Measurements from ENCODE around the gene UBE2J2. TPM values are rescaled to one million over a fixed set of nuclear protein-coding genes. Genes with fewer than 3 reads are reported as not detected.
A peak's percentile ranks its signal among the peaks of the same experiment; 100 is the strongest.

The UBE2J2 gene
- total RNA-seq, 1 donor: 32.6 TPM

DNA sequence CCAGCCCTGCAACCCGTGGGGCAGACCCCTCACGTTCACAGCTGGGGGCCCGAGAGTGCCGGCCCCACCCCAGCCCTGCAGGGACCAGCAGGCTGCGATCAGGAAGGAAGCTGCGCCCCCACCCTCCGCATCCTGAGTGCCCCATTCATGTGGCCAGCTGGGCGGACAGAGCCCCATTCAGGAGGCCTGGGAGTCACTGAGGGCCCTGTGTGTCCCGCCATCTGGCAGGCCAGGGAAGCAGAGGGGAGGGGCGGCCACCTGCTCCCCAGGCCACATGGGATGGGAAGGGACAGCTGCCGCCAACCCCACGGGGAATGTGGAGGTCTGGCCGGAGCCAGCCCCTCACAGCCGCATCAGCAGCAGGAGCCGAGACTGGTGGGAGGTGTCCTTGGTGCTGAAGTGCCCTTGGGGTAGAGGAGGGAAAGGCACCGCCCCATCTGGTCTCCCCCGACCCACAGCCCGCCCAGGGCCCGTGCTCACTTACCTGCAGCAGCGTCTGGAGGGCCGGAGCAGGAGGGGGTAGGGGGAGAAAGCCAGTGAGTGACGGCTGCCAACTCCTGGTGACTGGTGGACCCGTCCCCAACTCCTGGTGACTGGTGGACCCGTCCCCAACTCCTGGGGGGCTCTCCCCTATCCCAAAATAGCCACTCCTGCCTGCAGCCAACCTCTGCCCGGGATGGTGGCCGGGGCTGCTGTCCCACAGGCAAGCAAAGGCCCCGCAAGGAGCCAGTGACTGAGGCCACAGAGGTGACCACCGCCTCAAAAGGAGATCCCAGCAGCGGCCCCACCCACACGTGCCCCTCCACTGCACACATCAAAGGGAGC is 25.4 kb upstream of the UBE2J2 start:
- H3K36me3 ChIP-seq (ENCODE audit: insufficient read depth, low read length): peaks cover 3% of the 10 kb centered on the region

DNA sequence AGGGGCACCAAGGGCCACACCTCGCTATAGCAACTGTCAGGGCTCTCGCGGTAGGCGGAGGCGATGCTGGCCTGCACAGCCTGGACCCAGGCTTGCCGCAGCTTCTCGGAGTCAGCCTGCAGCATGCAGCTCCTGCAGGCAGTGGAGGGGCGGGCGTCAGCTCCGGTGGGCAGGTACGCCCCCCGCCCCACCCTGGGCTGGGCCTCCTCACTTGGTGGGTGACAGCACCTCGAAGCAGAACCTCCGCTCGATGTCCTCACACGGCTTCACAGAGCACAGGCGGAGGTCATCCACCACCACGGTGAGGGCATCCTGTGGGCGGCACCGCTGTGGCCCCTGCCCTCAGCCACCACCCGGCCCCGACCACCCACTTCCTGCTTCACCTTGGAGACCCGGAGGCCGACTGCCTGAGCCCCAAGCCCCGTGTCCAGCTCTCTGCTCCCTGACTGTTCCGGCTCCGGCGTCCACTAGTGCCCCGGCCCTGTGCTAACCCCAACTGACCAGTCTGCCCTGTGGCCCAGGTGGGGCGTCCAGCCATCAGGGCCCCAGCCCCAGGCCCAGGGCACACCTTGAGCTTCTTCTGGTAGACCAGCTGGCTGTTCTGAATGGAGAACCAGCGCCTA is 24.3 kb upstream of the UBE2J2 start:
- peaks cover 3% of the 10 kb centered on the region for H3K36me3 ChIP-seq (ENCODE audit: insufficient read depth, low read length)
- H3K27ac ChIP-seq (ENCODE audit: low read depth, low read length): no peak overlapping the region
- TF ChIP-seq, protein P1, sequence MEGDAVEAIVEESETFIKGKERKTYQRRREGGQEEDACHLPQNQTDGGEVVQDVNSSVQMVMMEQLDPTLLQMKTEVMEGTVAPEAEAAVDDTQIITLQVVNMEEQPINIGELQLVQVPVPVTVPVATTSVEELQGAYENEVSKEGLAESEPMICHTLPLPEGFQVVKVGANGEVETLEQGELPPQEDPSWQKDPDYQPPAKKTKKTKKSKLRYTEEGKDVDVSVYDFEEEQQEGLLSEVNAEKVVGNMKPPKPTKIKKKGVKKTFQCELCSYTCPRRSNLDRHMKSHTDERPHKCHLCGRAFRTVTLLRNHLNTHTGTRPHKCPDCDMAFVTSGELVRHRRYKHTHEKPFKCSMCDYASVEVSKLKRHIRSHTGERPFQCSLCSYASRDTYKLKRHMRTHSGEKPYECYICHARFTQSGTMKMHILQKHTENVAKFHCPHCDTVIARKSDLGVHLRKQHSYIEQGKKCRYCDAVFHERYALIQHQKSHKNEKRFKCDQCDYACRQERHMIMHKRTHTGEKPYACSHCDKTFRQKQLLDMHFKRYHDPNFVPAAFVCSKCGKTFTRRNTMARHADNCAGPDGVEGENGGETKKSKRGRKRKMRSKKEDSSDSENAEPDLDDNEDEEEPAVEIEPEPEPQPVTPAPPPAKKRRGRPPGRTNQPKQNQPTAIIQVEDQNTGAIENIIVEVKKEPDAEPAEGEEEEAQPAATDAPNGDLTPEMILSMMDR (IDR thresholded peaks at IDR 0.05; ENCODE audit: extremely low read depth, low read depth, low read length): no peak

More for the DNA sequence above, 25.4 kb upstream of the UBE2J2 start:
- peak; percentile 94 for DNase-seq (ENCODE audit: insufficient read length, low spot score, missing footprints)
- no peak overlapping the region for H3K27ac ChIP-seq (ENCODE audit: low read depth, low read length)
- no peaks in the 10 kb centered on the region for H3K27me3 ChIP-seq (ENCODE audit: insufficient read depth, low read length)
- H4K20me1 ChIP-seq (ENCODE audit: insufficient read depth, low read length): peaks cover 33% of the 10 kb centered on the region
- H3K79me2 ChIP-seq (ENCODE audit: insufficient read depth, low read length): peaks cover 10% of the 10 kb centered on the region
- no peaks in the 10 kb centered on the region for H3K4me1 ChIP-seq (ENCODE audit: insufficient read depth, low read length)
- H3K9me3 ChIP-seq (ENCODE audit: low read depth, low read length): no peaks in the 10 kb centered on the region
- TF ChIP-seq, protein P1 (IDR thresholded peaks at IDR 0.05; ENCODE audit: extremely low read depth, low read depth, low read length): no peak
- H2AFZ ChIP-seq (ENCODE audit: low read length): no peak overlapping the region
- no peak overlapping the region for H3K4me2 ChIP-seq (ENCODE audit: insufficient read depth, low read length)
- H3K4me3 ChIP-seq (ENCODE audit: insufficient read depth, low read length): no peak overlapping the region

DNA sequence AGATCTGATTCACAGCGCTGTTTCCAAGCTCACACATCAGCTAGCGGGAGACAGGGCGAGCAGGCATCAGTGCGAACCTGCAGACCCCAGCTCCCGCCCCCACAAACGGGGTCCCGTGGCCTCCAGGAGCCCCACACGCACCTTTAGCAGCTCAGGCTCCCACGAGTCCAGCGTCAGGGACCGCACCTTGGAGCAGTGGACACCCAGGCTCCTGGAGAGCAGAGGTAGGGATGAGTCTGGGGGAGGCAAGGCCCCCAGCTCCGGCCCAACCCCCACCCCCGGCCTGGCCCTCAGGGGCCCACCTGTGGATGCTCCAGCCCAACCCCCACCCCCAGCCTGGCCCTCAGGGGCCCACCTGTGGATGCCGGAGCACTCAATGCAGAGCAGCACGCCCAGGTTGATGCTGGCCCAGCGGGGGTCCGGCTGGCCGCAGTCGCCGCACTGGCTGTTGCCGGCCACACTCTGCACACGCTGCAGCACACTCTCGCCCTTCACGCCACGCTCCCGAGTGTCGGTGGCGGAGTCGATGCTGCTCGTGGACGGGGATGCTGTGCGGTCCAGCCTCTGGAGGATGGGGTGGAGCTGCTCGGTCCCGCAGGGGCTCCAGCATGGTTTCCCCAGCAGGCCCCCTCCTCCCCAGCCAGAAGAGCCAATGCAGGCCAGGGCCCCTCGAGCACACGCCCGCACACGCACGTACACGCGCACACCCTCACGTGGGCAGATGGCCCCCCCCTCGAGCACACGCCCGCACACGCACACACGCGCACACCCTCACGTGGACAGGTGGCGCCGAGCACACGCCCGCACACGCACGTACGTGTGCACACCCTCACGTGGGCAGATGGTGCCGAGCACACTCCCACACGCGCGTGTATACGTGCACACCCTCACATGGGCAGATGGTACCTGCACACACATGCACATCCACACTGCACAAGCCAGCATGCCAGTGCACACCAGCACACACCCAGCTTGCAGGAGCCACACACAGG is 22.7 kb upstream of the UBE2J2 start:
- Histone ChIP-seq H4K20me1 (ENCODE audit: insufficient read depth, low read length) (peaks cover 25% of the 10 kb centered on the region), H3K9me3 (ENCODE audit: low read depth, low read length) (no peaks in the 10 kb centered on the region), H3K4me2 (ENCODE audit: insufficient read depth, low read length) (no peak overlapping the region), H3K27me3 (ENCODE audit: insufficient read depth, low read length) (no peaks in the 10 kb centered on the region), H2AFZ (ENCODE audit: low read length) (no peak overlapping the region), H3K79me2 (ENCODE audit: insufficient read depth, low read length) (no peaks in the 10 kb centered on the region), H3K4me1 (ENCODE audit: insufficient read depth, low read length) (peaks cover under 1% of the 10 kb centered on the region), H3K4me3 (ENCODE audit: insufficient read depth, low read length) (no peak overlapping the region), H3K36me3 (ENCODE audit: insufficient read depth, low read length) (peaks cover 3% of the 10 kb centered on the region), H3K27ac (ENCODE audit: low read depth, low read length) (no peak overlapping the region)
- DNase-seq (ENCODE audit: insufficient read length, low spot score, missing footprints): no peak
- TF ChIP-seq, protein P1 (IDR thresholded peaks at IDR 0.05; ENCODE audit: extremely low read depth, low read depth, low read length): no peak

More for the DNA sequence above, 24.3 kb upstream of the UBE2J2 start:
- no peaks in the 10 kb centered on the region for H3K4me1 ChIP-seq (ENCODE audit: insufficient read depth, low read length)
- H3K79me2 ChIP-seq (ENCODE audit: insufficient read depth, low read length): peaks cover 2% of the 10 kb centered on the region
- peak; percentile 79 for DNase-seq (ENCODE audit: insufficient read length, low spot score, missing footprints)
- no peaks in the 10 kb centered on the region for H3K27me3 ChIP-seq (ENCODE audit: insufficient read depth, low read length)
- no peak overlapping the region for H3K4me2 ChIP-seq (ENCODE audit: insufficient read depth, low read length)
- no peaks in the 10 kb centered on the region for H3K9me3 ChIP-seq (ENCODE audit: low read depth, low read length)
- H3K4me3 ChIP-seq (ENCODE audit: insufficient read depth, low read length): no peak overlapping the region
- H4K20me1 ChIP-seq (ENCODE audit: insufficient read depth, low read length): peaks cover 29% of the 10 kb centered on the region
- H2AFZ ChIP-seq (ENCODE audit: low read length): no peak overlapping the region
